ENCODE data around the gene NEU1.
"Not testable (repeated sequence)": the region's sequence is repeated elsewhere in the genome, so short reads cannot be mapped to it uniquely, and the experiment has no call there.

The NEU1 gene

GRCh38 chr6:31813465-31813849, 49.2 kb downstream of the NEU1 start:
- Histone ChIP-seq H3K9ac (ENCODE audit: low read length) (peak overlapping the region; percentile 38), H3K27ac (ENCODE audit: low read depth, low read length) (no peak overlapping the region), H3K4me3 (ENCODE audit: low read depth, low read length) (peak overlapping the region; percentile 68; the same call in 1 of the 2 replicates)

GRCh38 chr6:31811645-31812044, 51.0 kb downstream of the NEU1 start:
- no peak overlapping the region for H3K9ac ChIP-seq (ENCODE audit: low read length)
- no peaks in the 10 kb centered on the region for H3K9me3 ChIP-seq (ENCODE audit: control insufficient read depth, insufficient read depth, low read depth, low read length)
- no peaks in the 10 kb centered on the region for H3K27me3 ChIP-seq (ENCODE audit: control insufficient read depth, insufficient read depth, low read length)
- H3K4me3 ChIP-seq (ENCODE audit: low read depth, low read length) = no peak overlapping the region
- H3K27ac ChIP-seq (ENCODE audit: low read depth, low read length) = no peak overlapping the region
- H3K36me3 ChIP-seq (ENCODE audit: control insufficient read depth, insufficient read depth, low read length) = no peaks in the 10 kb centered on the region
- peaks cover 7% of the 10 kb centered on the region for H3K4me1 ChIP-seq (ENCODE audit: control insufficient read depth, insufficient read depth, low read length)

More at GRCh38 chr6:31813465-31813849, 49.2 kb downstream of the NEU1 start:
- Histone ChIP-seq H3K27me3 (ENCODE audit: control insufficient read depth, insufficient read depth, low read length) (no peaks in the 10 kb centered on the region), H3K4me1 (ENCODE audit: control insufficient read depth, insufficient read depth, low read length) (peaks cover 11% of the 10 kb centered on the region), H3K9me3 (ENCODE audit: control insufficient read depth, insufficient read depth, low read depth, low read length) (no peaks in the 10 kb centered on the region), H3K36me3 (ENCODE audit: control insufficient read depth, insufficient read depth, low read length) (no peaks in the 10 kb centered on the region)

GRCh38 chr6:31808599-31808998, 54.0 kb downstream of the NEU1 start:
- not testable (repeated sequence) for H3K9me3 ChIP-seq (ENCODE audit: control insufficient read depth, insufficient read depth, low read depth, low read length); H3K27ac ChIP-seq (ENCODE audit: low read depth, low read length); H3K4me1 ChIP-seq (ENCODE audit: control insufficient read depth, insufficient read depth, low read length); H3K27me3 ChIP-seq (ENCODE audit: control insufficient read depth, insufficient read depth, low read length); H3K4me3 ChIP-seq (ENCODE audit: low read depth, low read length); H3K9ac ChIP-seq (ENCODE audit: low read length); H3K36me3 ChIP-seq (ENCODE audit: control insufficient read depth, insufficient read depth, low read length)

Data from HUES6 (cell line).